IPS-NIHi7 (cell line): ENCODE results near the gene MRFAP1L1.
A peak's percentile ranks its signal among the peaks of the same experiment; 100 is the strongest.
"Not testable (repeated sequence)": the region's sequence is repeated elsewhere in the genome, so short reads cannot be mapped to it uniquely, and the experiment has no call there.

ENCODE experiments used
- DNase-seq: peaks from one replicate; pipeline ENCODE4 v3.0.0; 2012; ENCODE audit warnings: mixed read lengths; ENCODE audit errors: extremely low spot score

The MRFAP1L1 gene

GRCh38 chr4:6734165-6734786, 24.6 kb upstream of the MRFAP1L1 start:
- peak; percentile 6 for DNase-seq

DNA sequence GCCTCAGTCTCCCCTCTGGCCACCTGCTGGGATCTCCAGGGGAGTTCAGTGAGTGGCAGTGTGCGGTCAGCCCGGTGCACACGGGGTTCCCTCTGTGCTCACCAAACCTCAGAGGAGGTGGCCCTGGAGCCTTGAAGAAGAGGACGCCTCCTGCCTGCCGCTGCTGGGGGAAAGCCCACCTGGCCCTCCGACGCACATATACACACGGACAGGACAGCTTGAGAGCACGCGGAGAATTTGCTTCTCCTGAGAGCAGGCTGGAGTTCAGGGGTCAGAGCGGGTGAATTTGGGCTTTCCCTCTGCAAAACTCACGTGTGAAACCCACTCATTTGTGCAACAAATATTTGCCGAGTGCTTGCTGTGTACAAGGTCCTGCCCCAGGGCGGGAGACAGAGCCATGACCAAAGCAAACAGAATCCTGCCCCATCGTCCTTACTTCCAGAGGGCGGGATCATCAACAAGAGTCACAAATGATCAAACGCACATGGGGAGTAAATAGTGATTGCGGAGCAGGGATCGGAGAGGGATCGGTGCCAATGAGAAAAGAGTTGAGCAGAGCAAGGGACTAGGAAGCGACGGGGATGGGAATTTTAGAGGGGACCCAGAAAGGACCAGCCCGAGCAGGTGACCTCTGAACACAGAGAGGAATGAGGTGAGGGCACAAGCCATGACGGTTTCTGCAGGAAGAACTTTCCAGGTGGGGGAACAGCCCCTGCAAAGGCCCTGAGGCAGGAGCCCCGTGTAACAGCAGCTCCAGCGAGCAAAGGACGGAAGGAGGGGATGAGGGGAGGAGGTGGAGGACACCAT, 23.9 kb upstream of the MRFAP1L1 start:
- DNase-seq = peak; percentile 6

DNA sequence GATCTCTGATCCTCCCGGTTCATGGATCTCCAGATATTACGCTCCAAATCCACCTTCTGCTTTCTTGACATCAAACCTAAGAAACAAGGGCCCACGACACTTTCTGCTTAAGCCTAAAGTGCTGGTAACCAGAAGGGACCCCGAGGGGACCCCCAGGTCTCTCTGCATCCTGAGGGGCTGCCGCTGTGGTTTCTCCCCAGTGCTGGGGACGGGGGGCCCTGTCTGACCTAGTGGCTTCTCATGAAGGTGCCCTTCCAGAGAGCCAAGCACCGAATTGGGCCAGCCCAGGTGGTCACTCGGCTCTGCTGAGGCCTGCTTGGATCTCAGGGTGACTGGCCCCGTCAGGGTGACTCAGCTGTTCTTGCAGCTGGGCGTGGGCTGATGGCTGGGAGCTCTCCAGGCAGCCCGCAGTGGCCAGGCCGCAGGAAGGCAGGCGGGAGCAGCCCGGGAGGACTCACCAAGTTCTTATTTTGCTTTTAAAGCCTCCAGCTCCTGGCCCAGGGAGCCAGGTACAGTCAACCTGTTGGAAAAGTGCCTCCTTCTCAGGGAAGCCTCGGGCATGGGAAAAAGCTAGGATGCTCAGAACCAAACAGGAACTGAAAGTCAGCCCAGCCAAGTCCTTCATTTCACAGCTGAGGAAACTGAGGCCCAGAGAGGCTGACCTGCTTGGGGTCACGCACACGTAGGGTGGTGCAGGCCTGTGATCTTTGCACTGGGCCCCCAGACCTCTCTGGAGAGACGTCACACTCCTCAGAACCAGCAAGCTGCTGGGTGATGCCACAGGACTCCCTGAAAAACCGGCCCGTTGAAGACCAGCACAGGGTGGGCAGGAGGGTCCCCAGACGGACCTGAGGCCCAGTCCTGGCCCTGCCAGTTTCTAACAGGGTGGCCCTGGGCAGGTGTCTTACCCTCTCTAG, 23.0 kb upstream of the MRFAP1L1 start:
- DNase-seq = no peak

DNA sequence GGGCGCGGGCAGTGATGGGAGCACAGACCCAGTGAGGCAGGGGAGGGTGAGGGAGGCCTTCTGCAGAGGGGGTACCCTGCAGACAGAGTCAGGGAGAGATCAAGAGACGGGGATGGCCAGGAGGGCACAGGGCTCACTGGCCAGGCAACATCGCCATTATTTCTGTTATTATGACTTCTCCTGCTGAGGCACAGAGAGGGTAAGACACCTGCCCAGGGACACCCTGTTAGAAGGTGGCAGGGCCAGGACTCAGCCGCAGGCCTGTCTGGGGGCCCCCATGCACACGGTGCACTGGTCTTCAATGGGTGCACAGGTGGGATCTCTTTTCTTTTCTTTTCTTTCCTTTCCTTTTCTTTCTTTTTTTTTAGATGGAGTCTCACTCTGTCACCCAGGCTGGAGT, 22.1 kb upstream of the MRFAP1L1 start:
- DNase-seq = no peak

DNA sequence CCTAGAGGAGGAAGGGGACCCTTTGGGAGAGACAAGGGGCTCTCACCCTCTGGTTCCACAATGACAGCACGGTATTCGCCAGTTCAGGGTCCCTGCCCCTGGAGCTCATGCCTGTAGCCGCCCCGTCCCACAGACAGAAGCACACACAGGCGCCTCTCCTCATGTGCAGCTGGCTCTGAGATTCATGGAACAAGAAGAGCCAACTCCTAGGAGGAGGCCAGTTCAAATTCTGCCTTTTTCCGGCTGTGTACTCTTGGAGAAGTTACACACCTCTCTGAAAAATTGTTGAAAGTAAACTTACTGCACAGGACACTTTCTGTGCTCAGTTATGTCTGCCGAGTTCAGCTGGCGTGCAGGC, 21.6 kb upstream of the MRFAP1L1 start:
- no peak for DNase-seq

DNA sequence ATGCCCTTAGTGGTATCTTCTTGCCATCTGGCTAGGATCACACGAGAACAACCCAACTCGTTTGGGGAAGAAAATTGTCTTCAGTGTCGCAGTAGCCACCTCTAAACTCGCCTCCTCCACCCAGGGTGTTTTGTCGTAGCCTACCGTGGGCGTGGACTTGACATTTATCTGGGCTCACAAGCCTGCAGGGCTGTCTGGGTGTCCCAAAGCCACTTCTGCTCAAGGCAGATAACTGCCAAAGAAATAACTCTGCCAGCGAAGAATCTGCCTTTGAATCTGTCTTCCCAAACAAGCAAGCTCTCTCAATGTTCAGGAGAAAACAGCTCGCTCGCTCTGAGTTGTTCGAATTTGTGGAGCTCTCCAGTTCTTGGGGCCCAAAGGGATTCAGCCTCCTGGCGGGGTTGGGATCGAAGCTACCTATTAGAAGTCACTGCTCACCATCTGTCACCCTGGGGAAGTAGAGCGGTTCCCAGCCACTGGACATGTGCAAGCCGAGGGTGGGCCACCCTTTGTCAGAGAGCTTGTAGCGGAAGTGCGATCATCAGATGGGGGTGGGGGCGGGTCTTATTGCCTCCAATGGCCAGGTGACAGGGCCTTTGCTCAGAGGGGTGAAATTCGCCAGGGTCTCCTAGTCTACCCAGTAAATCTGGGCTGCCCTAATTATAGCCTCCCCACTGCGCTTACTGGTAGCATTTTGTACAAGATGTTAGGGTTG, 21.1 kb upstream of the MRFAP1L1 start:
- DNase-seq = no peak

- no peak for DNase-seq
These were observed 18.8 kb upstream of the MRFAP1L1 start for GRCh38 chr4:6728320-6729029.

GRCh38 chr4:6727943-6728250, 18.2 kb upstream of the MRFAP1L1 start:
- no peak for DNase-seq

DNA sequence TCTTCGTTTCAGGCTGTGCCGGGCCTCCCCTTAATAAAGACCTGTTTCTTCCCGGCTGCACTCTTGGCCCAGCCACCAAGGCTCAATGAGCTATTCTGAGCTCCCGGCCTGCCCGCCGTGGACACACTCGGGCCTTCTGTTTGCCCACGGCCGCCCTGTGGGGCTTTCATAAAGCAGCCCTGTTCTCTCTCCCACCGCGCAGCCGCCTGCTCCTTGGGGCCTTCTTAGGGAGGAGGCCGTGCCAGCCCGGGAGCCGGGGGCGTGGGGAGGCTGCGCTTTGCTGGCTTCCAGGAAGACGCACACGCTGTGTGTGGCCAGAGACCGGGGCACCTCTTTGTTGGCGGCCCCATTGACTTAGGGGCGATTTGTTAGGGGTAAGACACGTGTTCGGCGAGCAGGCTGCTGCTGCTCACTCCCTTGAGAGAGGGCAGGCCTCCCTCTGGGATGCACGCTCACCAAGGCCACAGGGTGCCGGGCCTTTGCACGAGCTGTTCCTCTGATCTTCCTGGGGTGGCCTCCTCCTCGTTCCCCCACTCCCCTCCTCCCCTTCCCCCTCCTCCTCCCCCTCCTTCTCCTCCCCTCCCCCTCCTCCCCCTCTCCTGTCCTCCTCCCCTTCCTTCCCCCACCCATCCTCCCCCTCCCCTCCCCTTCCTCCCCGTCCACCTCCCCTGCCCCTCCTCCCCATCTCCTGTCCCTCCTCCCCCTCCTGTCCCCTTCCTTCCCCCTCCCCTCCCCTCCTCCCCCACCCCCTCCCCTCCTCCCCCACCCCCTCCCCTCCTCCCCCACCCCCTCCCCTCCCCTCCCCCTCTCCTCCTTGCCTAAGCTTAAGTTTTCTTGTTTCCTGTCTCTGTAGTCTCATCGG, 17.6 kb upstream of the MRFAP1L1 start:
- no peak for DNase-seq

GRCh38 chr4:6725427-6725961, 15.8 kb upstream of the MRFAP1L1 start:
- not testable (repeated sequence) for DNase-seq

DNA sequence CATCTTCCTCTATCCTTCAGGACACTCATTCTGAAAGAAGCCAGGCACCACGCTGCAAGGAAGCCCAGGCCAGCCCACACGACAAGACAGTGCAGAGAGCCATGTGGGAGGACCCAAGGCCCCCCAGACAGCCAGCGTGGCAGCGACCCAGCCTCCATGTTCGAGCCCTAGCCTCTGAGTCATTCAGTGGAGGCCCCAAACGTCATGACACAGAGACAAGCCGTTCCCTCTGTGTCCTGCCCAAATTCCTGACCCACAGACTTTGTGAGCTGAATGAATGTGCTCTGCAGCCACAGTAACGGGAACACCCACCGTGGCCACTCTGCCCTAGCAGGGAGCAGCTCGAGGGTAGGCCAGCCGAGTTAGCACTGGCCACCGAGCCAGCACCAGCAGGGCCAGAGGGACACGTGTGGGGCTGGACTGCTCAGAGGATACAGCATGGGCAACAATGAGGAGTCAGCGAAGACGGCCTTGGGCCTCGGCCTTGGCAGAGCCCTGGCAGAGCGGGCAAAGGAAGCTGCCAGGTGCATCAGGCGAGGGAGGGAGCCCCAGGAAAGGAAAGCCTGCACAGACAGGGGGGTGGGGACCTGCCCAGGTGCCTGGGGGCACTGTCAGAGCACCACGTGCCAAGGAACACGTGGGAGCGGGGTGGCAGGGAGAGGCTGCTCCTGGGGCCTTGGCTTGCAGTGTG, 14.9 kb upstream of the MRFAP1L1 start:
- DNase-seq = no peak

GRCh38 chr4:6723851-6724250, 14.2 kb upstream of the MRFAP1L1 start:
- no peak for DNase-seq

GRCh38 chr4:6722891-6723290, 13.2 kb upstream of the MRFAP1L1 start:
- DNase-seq = no peak

GRCh38 chr4:6721121-6721520, 11.5 kb upstream of the MRFAP1L1 start:
- DNase-seq = no peak

GRCh38 chr4:6720202-6720699, 10.6 kb upstream of the MRFAP1L1 start:
- peak; percentile 95 for DNase-seq

DNA sequence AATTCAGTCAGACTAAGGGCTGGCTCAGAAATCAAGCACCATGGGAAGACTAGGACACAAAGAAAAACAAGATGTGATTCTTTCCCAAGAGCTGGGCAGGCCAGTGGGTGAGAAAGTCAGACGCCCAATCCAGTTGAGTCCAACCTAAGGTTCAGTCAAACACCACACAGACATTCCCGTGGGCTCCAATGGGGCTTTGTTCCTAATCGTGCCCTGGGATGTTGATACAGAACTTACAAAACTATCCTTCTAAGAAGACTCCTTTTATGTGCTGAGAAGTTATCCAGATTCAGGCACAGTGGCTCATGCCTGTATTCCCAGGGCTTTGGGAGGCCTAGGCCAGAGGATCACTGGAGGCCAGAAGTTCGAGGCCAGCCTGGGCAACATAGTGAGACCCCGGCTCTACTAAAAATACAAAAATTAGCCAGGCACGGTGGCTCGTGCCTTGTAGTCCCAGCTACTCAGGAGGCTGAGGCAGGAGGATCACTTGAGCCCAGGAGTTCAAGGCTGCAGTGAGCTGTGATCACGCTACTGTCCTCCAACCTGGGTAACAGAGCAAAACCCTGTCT, 10.0 kb upstream of the MRFAP1L1 start:
- DNase-seq = no peak

DNA sequence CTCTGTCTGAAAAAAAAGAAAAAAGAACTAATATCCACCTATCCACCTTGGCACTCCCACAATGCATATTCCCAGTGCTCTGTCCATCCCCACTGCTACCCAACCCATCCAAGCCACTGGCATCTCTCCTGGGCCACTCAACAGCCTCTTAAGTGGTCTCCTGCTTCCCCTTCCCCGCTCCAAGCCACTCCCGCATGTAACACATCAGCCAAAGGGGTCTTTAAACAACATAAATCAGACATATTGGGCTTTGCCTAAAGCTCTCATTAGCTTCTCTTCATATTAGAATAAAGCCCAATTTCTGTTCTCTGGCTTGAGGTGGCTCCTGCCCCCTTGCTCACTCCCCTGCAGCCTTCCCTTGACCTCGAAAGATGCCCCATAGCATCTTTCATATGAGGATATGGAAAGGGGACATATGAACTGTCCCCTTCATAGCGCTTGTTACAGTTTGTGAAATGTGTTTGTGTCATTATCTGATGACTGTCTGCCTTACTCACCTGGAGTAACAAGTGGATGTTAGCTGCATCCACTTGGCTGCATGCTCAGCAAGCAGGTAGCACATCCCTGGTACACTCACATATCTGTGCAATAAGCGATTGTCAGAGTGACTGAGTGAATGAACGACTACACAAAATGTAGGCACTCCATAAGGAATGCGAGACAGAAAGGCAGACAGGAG, 9.4 kb upstream of the MRFAP1L1 start:
- DNase-seq = no peak

GRCh38 chr4:6716958-6717655, 7.4 kb upstream of the MRFAP1L1 start:
- no peak for DNase-seq
